HG02588 (cell line): Measurements from ENCODE around the gene LMF2.
A peak's percentile ranks its signal among the peaks of the same experiment; 100 is the strongest.
"Not testable (repeated sequence)": the region's sequence is repeated elsewhere in the genome, so short reads cannot be mapped to it uniquely, and the experiment has no call there.

Experiments
- ATAC-seq: cut with Tn5 transposase; IDR thresholded peaks from one replicate; pipeline ENCODE4 v1.9.1; 2021; ENCODE audit warnings: mild to moderate bottlenecking, moderate library complexity; ENCODE audit not compliant: unreplicated experiment

LMF2 gene

DNA sequence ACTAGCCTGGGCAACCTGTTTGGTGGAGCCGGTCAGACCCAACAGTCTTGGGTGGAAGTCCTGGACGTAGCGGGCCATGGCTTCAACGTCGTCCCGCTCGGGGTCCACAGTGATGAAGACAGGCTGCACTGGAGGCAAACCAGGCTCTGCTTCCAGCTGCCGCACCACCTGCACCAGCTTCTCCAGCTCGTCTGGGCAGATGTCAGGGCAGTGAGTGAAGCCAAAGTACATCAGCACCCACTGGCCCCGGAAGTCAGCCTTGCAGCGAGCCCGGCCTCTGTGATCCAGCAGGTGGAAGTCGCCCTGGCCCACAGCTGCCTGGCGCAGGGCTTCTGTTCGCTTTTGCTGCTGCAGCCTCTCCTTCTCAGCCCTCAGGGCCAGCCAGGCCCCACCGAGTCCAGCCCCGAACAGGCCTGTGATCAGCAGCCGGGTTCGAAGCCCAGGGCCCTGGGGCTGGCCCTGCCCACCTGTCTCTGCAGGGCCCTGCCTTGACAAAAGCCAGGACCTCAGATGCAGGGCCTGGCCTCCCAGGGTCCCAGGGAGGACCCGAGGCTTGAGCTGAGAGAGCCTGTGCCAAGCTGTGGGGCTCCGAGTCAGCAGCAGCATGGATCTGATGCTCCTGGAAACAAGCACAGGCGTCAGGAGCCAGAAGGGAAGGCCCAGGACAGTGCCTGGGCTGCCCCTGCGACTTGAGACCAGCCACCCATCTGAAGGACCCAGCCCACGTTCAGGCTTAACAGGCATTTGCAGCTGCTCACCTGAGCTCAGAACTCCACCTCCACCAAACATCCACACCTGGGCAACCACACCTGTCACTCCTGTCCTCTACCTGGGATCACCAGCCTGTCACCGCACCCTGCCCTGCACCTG is 16.5 kb upstream of the LMF2 start:
- no peak for ATAC-seq

DNA sequence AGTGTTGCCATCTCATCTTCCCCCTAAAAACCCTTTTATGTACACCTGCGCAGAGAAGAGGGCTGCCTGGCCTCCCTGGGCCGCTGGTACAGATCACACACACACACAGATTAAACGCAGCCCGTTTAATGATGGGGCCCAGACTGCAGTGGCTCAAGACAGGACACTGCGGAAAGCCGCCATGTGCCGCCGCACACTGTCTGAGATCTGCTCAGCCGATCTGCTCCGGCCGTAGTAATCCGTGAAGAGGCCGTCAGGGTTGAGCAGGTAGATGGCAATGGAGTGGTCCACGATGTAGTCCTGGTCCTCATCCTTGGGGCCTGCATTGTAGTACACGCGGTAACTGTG is 15.9 kb upstream of the LMF2 start:
- ATAC-seq, result no peak

DNA sequence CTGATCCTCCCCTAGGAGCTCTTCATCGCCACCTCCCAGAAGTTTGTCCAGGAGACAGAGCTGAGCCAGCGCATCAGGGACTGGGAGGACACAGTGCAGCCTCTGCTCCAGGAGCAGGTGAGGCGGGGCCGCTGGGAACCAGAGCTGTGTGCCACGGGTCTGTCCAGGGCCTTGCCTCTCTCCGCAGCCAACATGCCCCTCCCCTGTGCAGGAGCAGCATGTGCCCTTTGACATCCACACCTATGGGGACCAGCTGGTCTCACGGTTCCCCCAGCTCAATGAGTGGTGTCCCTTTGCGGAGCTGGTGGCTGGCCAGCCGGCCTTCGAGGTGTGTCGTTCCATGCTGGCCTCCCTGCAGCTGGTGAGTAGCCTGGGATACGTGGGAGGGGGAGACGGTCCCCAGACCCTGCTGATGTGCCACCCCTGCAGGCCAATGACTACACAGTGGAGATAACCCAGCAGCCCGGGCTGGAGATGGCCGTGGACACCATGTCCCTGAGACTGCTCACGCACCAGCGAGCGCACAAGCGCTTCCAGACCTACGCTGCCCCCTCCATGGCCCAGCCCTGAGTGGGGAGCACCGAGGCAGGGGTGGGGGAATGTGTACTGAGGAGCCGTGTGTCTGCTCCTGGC is 15.4 kb upstream of the LMF2 start:
- ATAC-seq, result no peak

- ATAC-seq, result no peak
Measured at GRCh38 chr22:50522208-50522805, 14.8 kb upstream of the LMF2 start.

DNA sequence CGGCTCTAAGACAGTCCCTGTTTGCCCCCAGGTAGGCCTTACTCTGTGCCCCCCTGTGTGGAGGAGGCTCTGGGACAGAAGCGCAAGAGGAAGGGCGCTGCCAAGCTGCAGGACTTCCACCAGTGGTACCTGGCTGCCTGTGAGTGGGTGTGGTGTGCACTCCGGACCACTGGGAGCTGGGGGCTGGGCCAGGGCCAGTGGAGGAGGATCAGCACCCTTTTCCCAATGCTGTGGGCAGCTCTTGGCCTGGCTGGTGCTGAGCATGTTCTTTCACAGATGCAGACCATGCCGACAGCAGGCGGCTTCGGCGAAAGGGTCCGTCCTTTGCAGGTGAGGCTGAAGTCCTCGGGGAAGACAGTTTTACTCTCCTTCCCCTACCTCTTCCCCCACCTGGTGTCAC is 14.2 kb upstream of the LMF2 start:
- ATAC-seq, result no peak

DNA sequence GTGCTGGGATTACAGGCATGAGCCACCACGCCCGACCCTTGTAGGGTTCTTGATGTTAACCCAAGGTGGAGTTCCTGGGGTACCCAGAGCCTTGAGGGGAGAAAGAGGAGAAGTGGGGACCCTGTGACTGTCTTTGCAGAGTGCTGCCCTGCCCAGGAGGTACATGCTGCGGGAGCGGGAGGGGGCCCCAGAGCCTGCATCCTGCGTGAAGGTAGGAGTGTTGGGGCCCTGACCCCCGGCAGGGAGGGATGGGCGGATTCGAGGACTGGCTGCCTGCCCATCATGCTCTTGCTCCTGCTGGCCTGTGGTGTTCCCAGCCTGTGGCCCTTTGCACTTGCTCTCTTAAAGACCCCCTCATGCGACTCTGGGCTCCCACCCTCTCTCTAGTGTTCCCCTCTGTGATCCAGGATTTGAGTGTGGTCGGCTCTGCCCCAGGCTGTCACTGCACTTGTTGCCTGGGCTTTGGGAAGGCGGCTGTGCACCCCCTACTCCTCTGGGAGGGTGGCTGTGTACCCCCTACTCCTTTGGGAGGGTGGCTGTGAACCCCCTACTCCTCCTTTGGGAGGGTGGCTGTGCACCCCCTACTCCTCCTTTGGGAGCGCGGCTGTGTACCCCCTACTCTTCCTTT is 13.4 kb upstream of the LMF2 start:
- no peak for ATAC-seq

- not testable (repeated sequence) for ATAC-seq
Measured at GRCh38 chr22:50520184-50520583, 12.7 kb upstream of the LMF2 start.

GRCh38 chr22:50519151-50519550 is 11.6 kb upstream of the LMF2 start:
- no peak for ATAC-seq

DNA sequence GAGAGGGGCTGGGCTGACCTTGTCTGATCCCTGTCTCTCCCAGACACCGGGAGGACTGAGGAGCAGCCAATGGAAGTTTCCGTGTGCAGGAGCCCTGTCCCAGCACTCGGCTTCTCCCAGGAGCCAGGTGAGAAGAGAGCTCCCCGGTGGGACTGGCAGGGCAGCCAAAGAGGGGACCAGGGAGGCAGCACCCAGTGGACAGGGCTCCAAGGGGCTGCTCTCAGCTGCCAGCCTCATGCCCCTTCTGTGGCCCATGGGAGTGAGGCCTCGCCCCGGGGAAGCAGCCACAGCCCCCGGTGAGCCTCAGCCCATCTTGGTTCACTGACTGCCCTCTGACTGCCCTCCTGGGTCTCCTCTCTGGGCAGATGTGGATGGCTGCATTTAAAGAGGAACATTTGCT is 11.1 kb upstream of the LMF2 start:
- no peak for ATAC-seq

DNA sequence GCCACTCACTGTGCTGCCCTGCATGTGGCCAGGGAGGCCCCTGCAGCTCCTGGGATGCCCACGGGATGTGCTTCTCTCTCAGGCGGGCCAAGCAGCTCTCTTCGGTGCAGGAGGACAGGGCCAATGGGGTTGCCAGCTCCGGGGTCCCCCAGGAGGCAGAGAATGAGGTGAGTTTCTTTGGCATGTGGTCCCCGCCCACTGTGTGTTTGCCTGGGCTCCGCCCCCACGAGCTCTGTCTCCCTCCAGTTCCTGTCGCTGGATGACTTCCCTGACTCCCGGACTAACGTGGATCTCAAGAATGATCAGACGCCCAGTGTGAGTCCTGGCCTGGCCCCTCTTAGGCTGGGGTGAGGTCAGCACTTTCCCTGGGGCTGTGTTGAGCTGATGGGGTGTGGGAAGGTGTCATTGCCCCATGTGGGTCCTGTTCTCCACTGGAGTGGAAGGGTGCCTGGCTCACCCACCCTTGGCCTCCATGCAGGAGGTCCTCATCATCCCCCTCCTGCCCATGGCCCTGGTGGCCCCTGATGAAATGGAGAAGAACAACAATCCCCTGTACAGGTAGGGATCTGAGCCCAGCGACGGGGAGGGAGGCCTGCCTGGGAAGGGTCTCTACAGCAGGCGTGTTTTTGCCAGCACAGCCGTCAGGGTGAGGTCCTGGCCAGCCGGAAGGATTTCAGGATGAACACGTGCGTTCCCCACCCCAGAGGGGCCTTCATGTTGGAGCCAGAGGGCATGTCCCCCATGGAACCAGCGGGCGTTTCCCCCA is 10.2 kb upstream of the LMF2 start:
- no peak for ATAC-seq

DNA sequence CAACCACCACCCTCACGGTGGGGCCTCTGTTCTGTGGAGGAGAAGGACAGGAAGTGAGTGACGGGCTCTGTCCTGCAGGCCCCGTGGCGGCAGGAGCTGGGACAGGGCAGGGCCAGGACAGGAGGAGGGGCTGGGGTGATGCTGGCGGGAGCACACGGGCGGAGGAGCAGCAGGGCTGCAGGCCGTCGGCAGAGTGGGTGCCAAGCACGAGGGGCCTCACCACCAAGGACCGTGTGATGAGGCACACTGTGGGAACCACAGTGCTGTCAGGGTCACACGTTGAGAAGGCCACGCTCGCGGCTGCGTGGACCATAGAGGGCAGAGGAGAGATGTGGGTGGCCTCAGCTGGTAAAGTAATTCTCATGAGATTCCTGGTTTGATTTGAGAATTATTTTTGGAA is 9.4 kb upstream of the LMF2 start:
- ATAC-seq, result no peak

- ATAC-seq, result no peak
Measured at GRCh38 chr22:50516068-50516467, 8.6 kb upstream of the LMF2 start.

GRCh38 chr22:50513175-50513574 is 5.7 kb upstream of the LMF2 start:
- ATAC-seq, result no peak

- no peak for ATAC-seq
Measured at GRCh38 chr22:50508897-50509296, 1.4 kb upstream of the LMF2 start.

- ATAC-seq, result peak; percentile 64
Measured at GRCh38 chr22:50507991-50508884, 736 bp upstream of the LMF2 start, which contains the start of gene NCAPH2. Gene NCAPH2, plus strand, starts transcription at chr22:50508224. Its CDS starts 114 bp downstream, at chr22:50508338.

DNA sequence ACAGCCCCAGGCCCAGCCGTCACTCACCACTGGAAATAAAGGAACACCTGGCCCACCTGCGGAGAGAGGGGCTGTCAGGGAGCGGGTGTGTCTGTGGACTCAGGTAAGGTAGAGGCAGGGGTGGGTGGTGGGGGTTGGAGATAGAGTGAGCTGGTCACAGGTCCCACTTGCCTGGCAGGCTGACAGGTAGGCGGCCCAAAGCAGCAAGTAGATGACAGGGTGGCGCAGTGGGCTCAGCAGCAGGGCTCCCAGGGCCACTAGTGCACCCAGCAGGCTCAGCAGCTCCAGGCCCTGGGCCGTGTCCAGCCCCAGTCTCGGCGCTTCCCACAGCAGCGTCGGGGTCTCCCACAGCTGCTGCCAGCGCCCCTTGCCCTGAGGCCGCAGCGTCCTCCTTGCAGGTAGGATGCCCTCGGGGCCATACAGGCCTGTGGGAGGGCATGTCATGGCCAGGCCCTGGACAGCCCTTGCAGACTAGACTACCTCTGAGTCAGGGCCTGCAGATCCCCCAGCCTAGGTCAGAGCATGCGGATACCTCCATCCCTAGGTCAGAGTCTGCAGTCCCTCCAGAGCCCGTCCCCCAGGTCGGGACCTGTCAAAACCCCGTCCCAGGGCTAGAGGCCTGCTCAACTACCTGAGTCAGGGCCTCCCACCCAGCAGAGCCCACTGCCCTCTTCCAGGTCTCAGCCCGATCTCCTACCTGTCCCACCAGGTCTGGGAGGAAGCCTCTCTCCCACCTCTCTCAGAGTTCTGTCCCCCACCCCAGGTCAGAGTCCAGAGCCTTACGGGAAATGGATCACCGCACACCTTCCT is 686 bp downstream of the LMF2 start:
- peak; percentile 5 for ATAC-seq

GRCh38 chr22:50505776-50506610 is 1.5 kb downstream of the LMF2 start:
- no peak for ATAC-seq

- no peak for ATAC-seq
Measured at GRCh38 chr22:50505276-50505775, 2.2 kb downstream of the LMF2 start.
